ENCODE data around the gene PLAU. TPM values are rescaled to one million over a fixed set of nuclear protein-coding genes. Genes with fewer than 3 reads are reported as not detected.

Gene PLAU
- total and polyA plus RNA-seq, 9 of the 15 experiments (the other 6 are each of a cell fraction or from before 2014, with no cell fraction given), result 2.1 to 16.9 (median 3.3) TPM

DNA sequence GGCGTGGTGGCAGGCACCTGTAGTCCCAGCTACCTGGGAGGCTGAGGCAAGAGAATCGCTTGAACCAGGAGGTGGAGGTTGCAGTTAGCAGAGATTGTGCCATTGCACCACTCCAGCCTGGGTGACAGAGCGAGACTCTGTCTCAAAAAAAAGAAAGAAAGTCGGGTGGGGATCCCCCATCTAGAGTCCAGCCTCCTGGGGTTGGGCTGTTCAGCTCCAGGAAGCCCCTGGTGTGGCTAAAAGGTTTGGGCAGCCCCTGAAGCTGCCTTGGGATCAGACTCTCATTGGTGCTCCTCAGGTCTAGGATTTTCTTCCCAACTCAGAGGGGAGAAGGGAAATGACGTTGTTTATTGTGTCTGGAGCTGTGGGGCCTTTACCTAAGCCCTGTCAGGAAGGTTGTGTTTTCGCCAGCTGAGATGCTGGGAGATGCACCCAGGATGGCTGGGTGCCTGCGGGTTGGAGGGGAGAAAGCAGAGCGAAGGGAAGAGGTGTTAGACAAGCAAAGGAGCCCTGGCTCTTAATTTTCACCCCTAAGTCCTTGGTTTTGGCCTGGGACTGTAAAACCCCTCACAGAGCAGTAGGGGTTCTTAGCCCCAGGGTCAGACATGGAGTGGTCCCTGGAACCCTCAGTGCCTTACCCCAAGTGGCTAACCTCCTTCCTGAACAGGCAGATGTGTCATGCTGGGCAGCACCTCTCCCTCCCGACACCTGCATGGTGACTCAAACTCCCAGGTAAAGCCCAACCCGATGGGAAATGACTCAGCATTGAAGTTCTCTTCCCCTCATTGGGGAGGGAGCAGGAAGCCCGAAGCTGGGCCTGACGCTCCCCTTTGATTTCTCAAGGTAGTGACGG, 21.1 kb downstream of the PLAU start (continued):
- no peak for TF ChIP-seq ZBTB11 (CRISPR knock-in tag; IDR thresholded peaks at IDR 0.05)
- TF ChIP-seq NBN (IDR thresholded peaks at IDR 0.05; ENCODE audit: low read depth), result no peak
- TF ChIP-seq, protein P1, sequence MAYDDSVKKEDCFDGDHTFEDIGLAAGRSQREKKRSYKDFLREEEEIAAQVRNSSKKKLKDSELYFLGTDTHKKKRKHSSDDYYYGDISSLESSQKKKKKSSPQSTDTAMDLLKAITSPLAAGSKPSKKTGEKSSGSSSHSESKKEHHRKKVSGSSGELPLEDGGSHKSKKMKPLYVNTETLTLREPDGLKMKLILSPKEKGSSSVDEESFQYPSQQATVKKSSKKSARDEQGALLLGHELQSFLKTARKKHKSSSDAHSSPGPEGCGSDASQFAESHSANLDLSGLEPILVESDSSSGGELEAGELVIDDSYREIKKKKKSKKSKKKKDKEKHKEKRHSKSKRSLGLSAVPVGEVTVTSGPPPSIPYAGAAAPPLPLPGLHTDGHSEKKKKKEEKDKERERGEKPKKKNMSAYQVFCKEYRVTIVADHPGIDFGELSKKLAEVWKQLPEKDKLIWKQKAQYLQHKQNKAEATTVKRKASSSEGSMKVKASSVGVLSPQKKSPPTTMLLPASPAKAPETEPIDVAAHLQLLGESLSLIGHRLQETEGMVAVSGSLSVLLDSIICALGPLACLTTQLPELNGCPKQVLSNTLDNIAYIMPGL (CRISPR knock-in tag; IDR thresholded peaks at IDR 0.05), result no peak
- peak; percentile 76; the same call in 1 of the 2 replicates for TF ChIP-seq MTA1 (IDR thresholded peaks at IDR 0.05; ENCODE audit: borderline replicate concordance)
- TF ChIP-seq MAFK (IDR thresholded peaks at IDR 0.05; ENCODE audit: low read length), result peak; percentile 81
- no peak for TF ChIP-seq PHB (CRISPR knock-in tag; IDR thresholded peaks at IDR 0.05)
- TF ChIP-seq, protein P2, sequence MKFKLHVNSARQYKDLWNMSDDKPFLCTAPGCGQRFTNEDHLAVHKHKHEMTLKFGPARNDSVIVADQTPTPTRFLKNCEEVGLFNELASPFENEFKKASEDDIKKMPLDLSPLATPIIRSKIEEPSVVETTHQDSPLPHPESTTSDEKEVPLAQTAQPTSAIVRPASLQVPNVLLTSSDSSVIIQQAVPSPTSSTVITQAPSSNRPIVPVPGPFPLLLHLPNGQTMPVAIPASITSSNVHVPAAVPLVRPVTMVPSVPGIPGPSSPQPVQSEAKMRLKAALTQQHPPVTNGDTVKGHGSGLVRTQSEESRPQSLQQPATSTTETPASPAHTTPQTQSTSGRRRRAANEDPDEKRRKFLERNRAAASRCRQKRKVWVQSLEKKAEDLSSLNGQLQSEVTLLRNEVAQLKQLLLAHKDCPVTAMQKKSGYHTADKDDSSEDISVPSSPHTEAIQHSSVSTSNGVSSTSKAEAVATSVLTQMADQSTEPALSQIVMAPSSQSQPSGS (CRISPR knock-in tag; IDR thresholded peaks at IDR 0.05), result no peak
- peak; percentile 9 for TF ChIP-seq NEUROD1 (IDR thresholded peaks at IDR 0.05; ENCODE audit: borderline replicate concordance, low read depth, low read length, partially characterized antibody)
- TF ChIP-seq CBX5 (IDR thresholded peaks at IDR 0.05; ENCODE audit: borderline replicate concordance, low read depth), result no peak
- TF ChIP-seq CBFA2T2 (conservative IDR thresholded peaks at IDR 0.05), result 0 out of 2 replicates have a peak, but pooled peaks have one; percentile 23
- no peak for TF ChIP-seq SP1 (CRISPR knock-in tag; IDR thresholded peaks at IDR 0.05)
- TF ChIP-seq, protein P3, sequence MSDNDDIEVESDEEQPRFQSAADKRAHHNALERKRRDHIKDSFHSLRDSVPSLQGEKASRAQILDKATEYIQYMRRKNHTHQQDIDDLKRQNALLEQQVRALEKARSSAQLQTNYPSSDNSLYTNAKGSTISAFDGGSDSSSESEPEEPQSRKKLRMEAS (CRISPR knock-in tag; IDR thresholded peaks at IDR 0.05), result no peak
- TF ChIP-seq ZNF76 (CRISPR knock-in tag; IDR thresholded peaks at IDR 0.05; ENCODE audit: borderline replicate concordance), result no peak
- 0 out of 4 replicates have a peak, but pooled peaks of 1 of the 2 experiments have one; percentile 22 for TF ChIP-seq TRIM24 (IDR thresholded peaks at IDR 0.05)
- no peak for TF ChIP-seq HES1 (IDR thresholded peaks at IDR 0.05; ENCODE audit: low read depth)
- peak in 1 of 2 experiments; percentile 61; a peak in 1 of 4 replicates for TF ChIP-seq HDAC1 (IDR thresholded peaks at IDR 0.05)
- TF ChIP-seq TAF1 (IDR thresholded peaks at IDR 0.05; ENCODE audit: control insufficient read depth, extremely low read depth, insufficient read depth, low read length, severe bottlenecking), result no peak
- TF ChIP-seq CBFB (CRISPR knock-in tag; IDR thresholded peaks at IDR 0.05), result no peak

All from K562 (cell line).